Neural cell (in vitro differentiated cells): Measurements from ENCODE around the gene GLTP. TPM values are rescaled to one million over a fixed set of nuclear protein-coding genes. Genes with fewer than 3 reads are reported as not detected.

Experiments used
- H2AFZ ChIP-seq: fragments of 200-600, 300-800 bp; sonication (generic), shearing (Covaris generic); 2 replicates; pipeline ENCODE4 v1.6.0; 2014; ENCODE audit warnings: low read depth, mild to moderate bottlenecking, antibody characterized with exemption, low read length, moderate library complexity
- H3F3A ChIP-seq: fragments of 200-600 bp; shearing (Covaris generic); 2 replicates; pipeline ENCODE4 v1.6.1; 2016; ENCODE audit warnings: mild to moderate bottlenecking, moderate library complexity, mixed read lengths, antibody characterized with exemption, low read length; ENCODE audit not compliant: insufficient read depth, poor library complexity, severe bottlenecking
- H3K27ac ChIP-seq: fragments of 200-600, 300-800 bp; sonication (generic), shearing (Covaris generic); 2 replicates; pipeline ENCODE4 v1.5.1; 2014; ENCODE audit warnings: mild to moderate bottlenecking, low read length, moderate library complexity
- H3K27me3 ChIP-seq: fragments of 300-800, 200-600 bp; sonication (generic), shearing (Covaris generic); 2 replicates; pipeline ENCODE4 v1.6.0; 2014; ENCODE audit warnings: mild to moderate bottlenecking, low read depth, low read length, moderate library complexity; ENCODE audit not compliant: insufficient read depth
- H3K36me3 ChIP-seq: fragments of 300-800, 200-600 bp; sonication (generic), shearing (Covaris generic); 2 replicates; pipeline ENCODE4 v1.5.1; 2014; ENCODE audit warnings: mild to moderate bottlenecking, antibody characterized with exemption, low read length, moderate library complexity; ENCODE audit not compliant: insufficient read depth
- H3K4me2 ChIP-seq: fragments of 300-800, 200-600 bp; sonication (generic), shearing (Covaris generic); 2 replicates; pipeline ENCODE4 v1.6.0; 2014; ENCODE audit warnings: mild to moderate bottlenecking, low read length
- H3K4me3 ChIP-seq: fragments of 300-800, 200-600 bp; sonication (generic), shearing (Covaris generic); 2 replicates; pipeline ENCODE4 v1.5.1; 2014; ENCODE audit warnings: mild to moderate bottlenecking, low read length, moderate library complexity
- H3K79me2 ChIP-seq: fragments of 200-600 bp; shearing (Covaris generic); replicated peaks from 2 replicates; pipeline ENCODE4 v1.6.0; 2014; ENCODE audit warnings: mild to moderate bottlenecking, low read length, moderate library complexity; ENCODE audit not compliant: insufficient read depth
- H3K9ac ChIP-seq: fragments of 300-800, 200-600 bp; sonication (generic), shearing (Covaris generic); 2 replicates; pipeline ENCODE4 v1.6.1; 2016; ENCODE audit warnings: mild to moderate bottlenecking, low read length, mixed read lengths
- H3K9me2 ChIP-seq: fragments of 200-600 bp; shearing (Covaris generic); 2 replicates; pipeline ENCODE4 v1.6.1; 2016; ENCODE audit warnings: mild to moderate bottlenecking, low read length, mixed read lengths; ENCODE audit not compliant: insufficient read depth
- H3K9me3 ChIP-seq: fragments of 200-600, 300-800 bp; sonication (generic), shearing (Covaris generic); 2 replicates; pipeline ENCODE4 v1.6.1; 2016; ENCODE audit warnings: mild to moderate bottlenecking, mixed run types, low read length, moderate library complexity, mixed read lengths
- H4K20me1 ChIP-seq: fragments of 200-600 bp; shearing (Covaris generic); 2 replicates; pipeline ENCODE4 v1.6.1; 2016; ENCODE audit warnings: mild to moderate bottlenecking, mixed run types; ENCODE audit not compliant: insufficient read depth
- CTCF ChIP-seq: fragments of 450-650 bp; IDR thresholded peaks from 2 replicates; pipeline ENCODE4 v1.5.1; 2014; ENCODE audit warnings: antibody characterized with exemption, mild to moderate bottlenecking, moderate library complexity; ENCODE audit not compliant: poor library complexity, severe bottlenecking
- EP300 ChIP-seq: fragments of 450-650 bp; conservative IDR thresholded peaks from 2 replicates; pipeline ENCODE4 v1.6.1; 2014; ENCODE audit warnings: antibody characterized with exemption, mild to moderate bottlenecking, moderate library complexity; ENCODE audit not compliant: poor library complexity, severe bottlenecking
- EZH2 ChIP-seq: fragments of 200-600, 300-800 bp; shearing (Covaris generic), sonication (generic); IDR thresholded peaks from 2 replicates; pipeline ENCODE4 v1.6.1; 2014; ENCODE audit warnings: antibody characterized with exemption, low read length, borderline replicate concordance, mild to moderate bottlenecking; ENCODE audit not compliant: insufficient read depth, poor library complexity, severe bottlenecking
- MXI1 ChIP-seq: fragments of 450-650 bp; conservative IDR thresholded peaks from 2 replicates; pipeline ENCODE4 v1.6.1; 2014; ENCODE audit warnings: antibody characterized with exemption, mild to moderate bottlenecking; ENCODE audit not compliant: poor library complexity, severe bottlenecking
- POLR2AphosphoS5 ChIP-seq: IDR thresholded peaks from 2 replicates; pipeline ENCODE4 v1.6.1; 2012
- RAD21 ChIP-seq: fragments of 450-650 bp; conservative IDR thresholded peaks from 2 replicates; pipeline ENCODE4 v1.6.1; 2014; ENCODE audit warnings: antibody characterized with exemption, mild to moderate bottlenecking, moderate library complexity
- REST ChIP-seq: IDR thresholded peaks from 2 replicates; pipeline ENCODE4 v1.6.1; 2012; ENCODE audit warnings: borderline replicate concordance
- SMC3 ChIP-seq: fragments of 450-650 bp; conservative IDR thresholded peaks from 2 replicates; pipeline ENCODE4 v1.6.1; 2014; ENCODE audit warnings: antibody characterized with exemption, mild to moderate bottlenecking, moderate library complexity; ENCODE audit not compliant: poor library complexity
- TAF1 ChIP-seq: IDR thresholded peaks from 2 replicates; pipeline ENCODE4 v1.6.1; 2012; ENCODE audit warnings: low read depth
- polyA plus RNA-seq: library from polyadenylated mRNA; depleted of rRNA; stranded (reverse); fragments of >200 nt; gene quantifications from 2 replicates; pipeline ENCODE4 v1.2.3, GENCODE V29; 2014

GLTP gene
- polyA plus RNA-seq, 1 donor from 2014 or later: 25.0 TPM

GRCh38 chr12:109923038-109923437 is 42.7 kb upstream of the GLTP start:
- Histone ChIP-seq H3F3A (no peaks in the 10 kb centered on the region), H3K9ac (no peak overlapping the region), H3K36me3 (no peaks in the 10 kb centered on the region), H3K9me3 (no peaks in the 10 kb centered on the region), H3K4me3 (no peak overlapping the region), H3K4me2 (no peak overlapping the region), H2AFZ (no peak overlapping the region), H3K79me2 (no peaks in the 10 kb centered on the region), H3K27ac (no peak overlapping the region), H4K20me1 (no peaks in the 10 kb centered on the region), H3K27me3 (no peaks in the 10 kb centered on the region), H3K9me2 (no peaks in the 10 kb centered on the region)
- no peak for TF ChIP-seq EZH2
- TF ChIP-seq TAF1: no peak
- no peak for TF ChIP-seq CTCF
- no peak for TF ChIP-seq POLR2AphosphoS5
- no peak for TF ChIP-seq SMC3
- TF ChIP-seq EP300: no peak
- TF ChIP-seq MXI1: no peak
- no peak for TF ChIP-seq REST
- TF ChIP-seq RAD21: no peak

- Histone ChIP-seq H3K9me2 (no peaks in the 10 kb centered on the region), H3K9ac (no peak overlapping the region), H3K9me3 (no peaks in the 10 kb centered on the region), H3K79me2 (no peaks in the 10 kb centered on the region), H2AFZ (no peak overlapping the region), H4K20me1 (no peaks in the 10 kb centered on the region), H3K27me3 (no peaks in the 10 kb centered on the region), H3K4me2 (no peak overlapping the region), H3K27ac (no peak overlapping the region), H3K4me3 (no peak overlapping the region), H3K36me3 (no peaks in the 10 kb centered on the region), H3F3A (no peaks in the 10 kb centered on the region)
- TF ChIP-seq POLR2AphosphoS5 (no peak), EZH2 (no peak), CTCF (no peak), RAD21 (no peak)
These were observed 41.6 kb upstream of the GLTP start for GRCh38 chr12:109921982-109922381.
